GM18873 (cell line): ENCODE measurements around the gene ARID5B.
"Not testable (repeated sequence)": the region's sequence is repeated elsewhere in the genome, so short reads cannot be mapped to it uniquely, and the experiment has no call there.

Experiments
- ATAC-seq: cut with Tn5 transposase; IDR thresholded peaks from one replicate; pipeline ENCODE4 v1.9.1; 2021; ENCODE audit warnings: mild to moderate bottlenecking, moderate library complexity, moderate number of reproducible peaks; ENCODE audit not compliant: unreplicated experiment, low FRiP score

The ARID5B gene

GRCh38 chr10:61900829-61901792, at the start of gene ARID5B:
Gene ARID5B, plus strand, starts transcription at chr10:61901699. Its CDS starts 11 bp downstream, at chr10:61901710.
- ATAC-seq = no peak

- no peak for ATAC-seq
Observed at GRCh38 chr10:61852261-61852660, 49.2 kb upstream of the ARID5B start.

- ATAC-seq = no peak
Observed at GRCh38 chr10:61855771-61856170, 45.7 kb upstream of the ARID5B start.

- ATAC-seq = no peak
Observed at GRCh38 chr10:61857746-61858145, 43.8 kb upstream of the ARID5B start.

GRCh38 chr10:61859786-61860185, 41.7 kb upstream of the ARID5B start:
- no peak for ATAC-seq

- ATAC-seq = no peak
Observed at GRCh38 chr10:61860964-61861758, 40.3 kb upstream of the ARID5B start.

- no peak for ATAC-seq
Observed at GRCh38 chr10:61863981-61864380, 37.5 kb upstream of the ARID5B start.

GRCh38 chr10:61866700-61867368, 34.7 kb upstream of the ARID5B start:
- no peak for ATAC-seq

GRCh38 chr10:61867374-61867773, 34.1 kb upstream of the ARID5B start:
- ATAC-seq = not testable (repeated sequence)

GRCh38 chr10:61867817-61868216, 33.7 kb upstream of the ARID5B start:
- ATAC-seq = not testable (repeated sequence)

GRCh38 chr10:61869041-61869675, 32.3 kb upstream of the ARID5B start:
- ATAC-seq = no peak

GRCh38 chr10:61869774-61870525, 31.5 kb upstream of the ARID5B start:
- ATAC-seq = no peak

- no peak for ATAC-seq
Observed at GRCh38 chr10:61870526-61870895, 31.0 kb upstream of the ARID5B start.

GRCh38 chr10:61871487-61871886, 30.0 kb upstream of the ARID5B start:
- no peak for ATAC-seq

GRCh38 chr10:61877887-61878739, 23.4 kb upstream of the ARID5B start:
- ATAC-seq = no peak

- ATAC-seq = no peak
Observed at GRCh38 chr10:61878740-61879068, 22.8 kb upstream of the ARID5B start.

GRCh38 chr10:61882621-61883370, 18.7 kb upstream of the ARID5B start:
- ATAC-seq = no peak

GRCh38 chr10:61883371-61884025, 18.0 kb upstream of the ARID5B start:
- no peak for ATAC-seq
